Measurements from ENCODE around the gene STRN.

DNA sequence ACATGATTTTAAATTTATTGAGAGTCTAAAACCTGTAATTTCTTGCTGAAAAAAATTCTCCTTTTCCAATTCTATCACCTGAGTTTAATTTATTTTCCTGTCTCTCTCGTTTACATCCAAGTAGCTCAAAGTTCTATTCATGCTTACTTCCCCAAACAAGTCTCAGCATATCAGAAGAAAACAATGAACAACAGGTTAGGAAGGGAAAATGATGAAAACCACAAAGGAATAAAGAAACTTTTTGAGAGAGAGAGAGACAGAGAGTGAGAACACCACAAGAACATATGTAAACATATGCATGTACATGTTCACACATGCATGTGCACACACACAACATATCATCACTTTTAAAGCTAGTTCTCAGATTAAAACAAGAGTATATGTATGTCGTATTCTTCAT, 112.1 kb downstream of the STRN start:
- no peak for TF ChIP-seq SP1 (IDR thresholded peaks at IDR 0.05)
- no peak for TF ChIP-seq CTBP1 (IDR thresholded peaks at IDR 0.05; ENCODE audit: borderline replicate concordance)
